ENCODE measurements around the gene MRPS18A. TPM values are rescaled to one million over a fixed set of nuclear protein-coding genes. Genes with fewer than 3 reads are reported as not detected.
A peak's percentile ranks its signal among the peaks of the same experiment; 100 is the strongest.

MRPS18A gene
- total and polyA plus RNA-seq, 2 of the 13 experiments (the other 11 are each of a cell fraction or from before 2014, with no cell fraction given), result 87.8 to 89.1 TPM

- TF ChIP-seq SNAI1 (CRISPR knock-in tag; IDR thresholded peaks at IDR 0.05; ENCODE audit: borderline replicate concordance) (peak; percentile 92; the same call in 1 of the 2 replicates), ZNF879 (CRISPR knock-in tag; IDR thresholded peaks at IDR 0.05) (no peak), ZBTB37 (CRISPR knock-in tag; IDR thresholded peaks at IDR 0.05) (0 out of 2 replicates have a peak, but pooled peaks have one; percentile 41), ZSCAN12 (CRISPR knock-in tag; IDR thresholded peaks at IDR 0.05) (peak; percentile 88), CC2D1A (CRISPR knock-in tag; IDR thresholded peaks at IDR 0.05) (no peak), ZNF800 (CRISPR knock-in tag; IDR thresholded peaks at IDR 0.05) (peak; percentile 86), SNAPC5 (CRISPR knock-in tag; IDR thresholded peaks at IDR 0.05; ENCODE audit: borderline replicate concordance) (no peak), SRSF1 (optimal IDR thresholded peaks at IDR 0.05; ENCODE audit: low read depth, low read length) (no peak), MTA3 (CRISPR knock-in tag; IDR thresholded peaks at IDR 0.05) (no peak), ZNF740 (CRISPR knock-in tag; IDR thresholded peaks at IDR 0.05) (peak; percentile 60), ZNF362 (CRISPR knock-in tag; IDR thresholded peaks at IDR 0.05; ENCODE audit: borderline replicate concordance) (no peak), ESRRA (CRISPR knock-in tag; IDR thresholded peaks at IDR 0.05; ENCODE audit: low read depth) (peak; percentile 32; the same call in 1 of the 2 replicates), ISX (CRISPR knock-in tag; conservative IDR thresholded peaks at IDR 0.05) (peak; percentile 88), ZNF720 (CRISPR knock-in tag; IDR thresholded peaks at IDR 0.05) (no peak), CREB3 (CRISPR knock-in tag; IDR thresholded peaks at IDR 0.05) (peak; percentile 89; the same call in 1 of the 2 replicates), ZSCAN9 (CRISPR knock-in tag; IDR thresholded peaks at IDR 0.05; ENCODE audit: borderline replicate concordance) (peak; percentile 91), SP4 (CRISPR knock-in tag; IDR thresholded peaks at IDR 0.05) (peak; percentile 95), PRDM15 (CRISPR knock-in tag; IDR thresholded peaks at IDR 0.05) (0 out of 2 replicates have a peak, but pooled peaks have one; percentile 46), ZNF101 (CRISPR knock-in tag; IDR thresholded peaks at IDR 0.05; ENCODE audit: borderline replicate concordance, low read depth) (0 out of 2 replicates have a peak, but pooled peaks have one; percentile 9)
Measured at GRCh38 chr6:43629505-43630300, 57.9 kb downstream of the MRPS18A start (continued).

Measured in HepG2 (cell line).